WTC11 (cell line): Measurements from ENCODE around the gene SYNM. TPM values are rescaled to one million over a fixed set of nuclear protein-coding genes. Genes with fewer than 3 reads are reported as not detected.

Experiments used
- ATAC-seq: fragments of 200-7000 bp; cut with Tn5 transposase; 2 replicates; pipeline ENCODE4 v1.10.0; 2021; ENCODE audit warnings: mild to moderate bottlenecking, moderate library complexity
- CTCF ChIA-PET: fragments of 300-600 bp; sonication (Branson Sonifier 250); formaldehyde crosslinking; loops from one replicate; lab custom pipeline; 2021; ENCODE audit warnings: antibody characterized with exemption; lab: Charles Lee
- POLR2A ChIA-PET: fragments of 350-600 bp; sonication (Branson Sonifier 250); formaldehyde crosslinking; loops from one replicate; lab custom pipeline; 2021; ENCODE audit warnings: antibody characterized with exemption; lab: Charles Lee
- DNase-seq: peaks from one replicate; pipeline ENCODE4 v3.0.0; 2021; ENCODE audit warnings: low spot score
- H3K27ac Mint-ChIP-seq: 2 replicates; pipeline ENCODE4 v1.8.0; 2021; ENCODE audit warnings: mixed read lengths
- H3K27me3 Mint-ChIP-seq: 2 replicates; pipeline ENCODE4 v1.8.0; 2021; ENCODE audit warnings: low read depth, mild to moderate bottlenecking, moderate library complexity, mixed read lengths
- H3K36me3 Mint-ChIP-seq: 2 replicates; pipeline ENCODE4 v1.8.0; 2021; ENCODE audit warnings: mixed read lengths
- H3K4me1 Mint-ChIP-seq: 2 replicates; pipeline ENCODE4 v1.8.0; 2022; ENCODE audit warnings: mixed read lengths
- H3K4me3 Mint-ChIP-seq: 2 replicates; pipeline ENCODE4 v1.8.0; 2021; ENCODE audit warnings: mild to moderate bottlenecking, moderate library complexity, mixed read lengths
- H3K9me3 Mint-ChIP-seq: 2 replicates; pipeline ENCODE4 v1.8.0; 2021; ENCODE audit warnings: mixed read lengths
- ARID4B ChIP-seq: sonication (generic); formaldehyde crosslinking; IDR thresholded peaks from 2 replicates; pipeline ENCODE4 v1.8.0; 2023; ENCODE audit warnings: missing genetic modification reagents, mild to moderate bottlenecking, borderline replicate concordance
- CREM ChIP-seq: sonication (generic); formaldehyde crosslinking; IDR thresholded peaks from 2 replicates; pipeline ENCODE4 v1.8.1; 2022; ENCODE audit warnings: mild to moderate bottlenecking, missing genetic modification reagents, moderate library complexity
- CTCF ChIP-seq: fragments of 200-600 bp; IDR thresholded peaks from 2 replicates; pipeline ENCODE4 v1.8.0; 2022; ENCODE audit warnings: antibody characterized with exemption
- E2F5 ChIP-seq: sonication (generic); formaldehyde crosslinking; IDR thresholded peaks from 2 replicates; pipeline ENCODE4 v1.8.1; 2022; ENCODE audit warnings: mild to moderate bottlenecking, moderate library complexity, missing genetic modification reagents
- ELF4 ChIP-seq: sonication (generic); formaldehyde crosslinking; IDR thresholded peaks from 2 replicates; pipeline ENCODE4 v1.8.1; 2022; ENCODE audit warnings: low read depth, mild to moderate bottlenecking, moderate library complexity, missing genetic modification reagents
- ESRRA ChIP-seq: sonication (generic); formaldehyde crosslinking; IDR thresholded peaks from 2 replicates; pipeline ENCODE4 v1.8.1; 2022; ENCODE audit warnings: mild to moderate bottlenecking, missing genetic modification reagents, borderline replicate concordance
- JUN ChIP-seq: sonication (generic); formaldehyde crosslinking; IDR thresholded peaks from 2 replicates; pipeline ENCODE4 v1.8.0; 2023; ENCODE audit warnings: mild to moderate bottlenecking, missing genetic modification reagents
- MXD4 ChIP-seq: fragments of 250-450 bp; sonication (Bioruptor Pico); IDR thresholded peaks from 2 replicates; pipeline ENCODE4 v1.8.0; 2021; ENCODE audit warnings: mild to moderate bottlenecking, moderate library complexity, borderline replicate concordance
- NFATC4 ChIP-seq: fragments of 250-450 bp; sonication (Bioruptor Pico); IDR thresholded peaks from 2 replicates; pipeline ENCODE4 v1.9.0; 2021; ENCODE audit warnings: mild to moderate bottlenecking
- NR3C1 ChIP-seq: sonication (generic); formaldehyde crosslinking; conservative IDR thresholded peaks from 2 replicates; pipeline ENCODE4 v1.8.1; 2023; ENCODE audit warnings: low read depth, mild to moderate bottlenecking, missing genetic modification reagents
- RORB ChIP-seq: fragments of 250-450 bp; sonication (Bioruptor Pico); IDR thresholded peaks from 2 replicates; pipeline ENCODE4 v1.9.0; 2021; ENCODE audit warnings: mild to moderate bottlenecking
- SMAD3 ChIP-seq: sonication (generic); formaldehyde crosslinking; IDR thresholded peaks from 2 replicates; pipeline ENCODE4 v1.8.0; 2022; ENCODE audit warnings: missing genetic modification reagents, mild to moderate bottlenecking, borderline replicate concordance
- SP1 ChIP-seq: sonication (generic); formaldehyde crosslinking; conservative IDR thresholded peaks from 2 replicates; pipeline ENCODE4 v1.8.1; 2022; ENCODE audit warnings: missing genetic modification reagents
- TCF7 ChIP-seq: sonication (generic); formaldehyde crosslinking; IDR thresholded peaks from 2 replicates; pipeline ENCODE4 v1.8.0; 2022; ENCODE audit warnings: mild to moderate bottlenecking, low read depth, missing genetic modification reagents, moderate library complexity
- USF1 ChIP-seq: sonication (generic); formaldehyde crosslinking; IDR thresholded peaks from 2 replicates; pipeline ENCODE4 v1.8.0; 2022; ENCODE audit warnings: mild to moderate bottlenecking, missing genetic modification reagents
- ZBTB43 ChIP-seq: sonication (generic); formaldehyde crosslinking; IDR thresholded peaks from 2 replicates; pipeline ENCODE4 v1.8.1; 2023; ENCODE audit warnings: mild to moderate bottlenecking, missing genetic modification reagents
- ZNF317 ChIP-seq: sonication (generic); formaldehyde crosslinking; IDR thresholded peaks from 2 replicates; pipeline ENCODE4 v1.8.1; 2023; ENCODE audit warnings: low read depth, mild to moderate bottlenecking, moderate library complexity, missing genetic modification reagents, borderline replicate concordance
- total RNA-seq: library from RNA; stranded (reverse); gene quantifications from 3 replicates; pipeline ENCODE4 v1.2.3, GENCODE V29; 2021

SYNM gene
- total RNA-seq, 1 experiment from 2014 or later, result 2.2 TPM

- ATAC-seq (no peak), DNase-seq (no peak)
- no peaks in the 10 kb centered on the region for H3K27me3 Mint-ChIP-seq
- no peak overlapping the region for H3K4me3 Mint-ChIP-seq
- H3K27ac Mint-ChIP-seq, result no peak overlapping the region
- peaks cover 13% of the 10 kb centered on the region for H3K4me1 Mint-ChIP-seq
- no peaks in the 10 kb centered on the region for H3K9me3 Mint-ChIP-seq
- ChIA-PET POLR2A (interaction anchor here (0.7 kb wide), 1 partner anchor 16 kb away, joined by 3 read pairs; no protein-coding TSS in a partner anchor), CTCF (interaction anchor here (0.6 to 2.4 kb wide), 26 partner anchors 8 to 632 kb away, joined by 3 to 12 read pairs (median 4); partner anchors contain the start of gene SYNM)
- TF ChIP-seq CREM, result no peak
- no peak for TF ChIP-seq ZNF317 (CRISPR knock-in tag)
- no peak for TF ChIP-seq TCF7 (CRISPR knock-in tag)
- no peak for TF ChIP-seq SMAD3 (CRISPR knock-in tag)
- no peak for TF ChIP-seq JUN
- TF ChIP-seq ZBTB43 (CRISPR knock-in tag), result no peak
- no peak for TF ChIP-seq CTCF
- TF ChIP-seq E2F5, result no peak
- TF ChIP-seq RORB (CRISPR knock-in tag), result no peak
- no peak for TF ChIP-seq MXD4 (CRISPR knock-in tag)
- no peak for TF ChIP-seq SP1 (CRISPR knock-in tag)
- TF ChIP-seq USF1 (CRISPR knock-in tag), result no peak
- TF ChIP-seq NR3C1, result no peak
- TF ChIP-seq ELF4, result no peak
- no peak for TF ChIP-seq ARID4B
- no peak for TF ChIP-seq ESRRA (CRISPR knock-in tag)
- no peak for TF ChIP-seq NFATC4 (CRISPR knock-in tag)
- H3K36me3 Mint-ChIP-seq, result no peaks in the 10 kb centered on the region
These were observed 28.8 kb upstream of the SYNM start for GRCh38 chr15:99076109-99076508.
